Measurements from ENCODE around the gene VAMP5. TPM values are rescaled to one million over a fixed set of nuclear protein-coding genes. Genes with fewer than 3 reads are reported as not detected.

Gene VAMP5
- total RNA-seq, 1 experiment from 2014 or later, result 6.3 TPM

DNA sequence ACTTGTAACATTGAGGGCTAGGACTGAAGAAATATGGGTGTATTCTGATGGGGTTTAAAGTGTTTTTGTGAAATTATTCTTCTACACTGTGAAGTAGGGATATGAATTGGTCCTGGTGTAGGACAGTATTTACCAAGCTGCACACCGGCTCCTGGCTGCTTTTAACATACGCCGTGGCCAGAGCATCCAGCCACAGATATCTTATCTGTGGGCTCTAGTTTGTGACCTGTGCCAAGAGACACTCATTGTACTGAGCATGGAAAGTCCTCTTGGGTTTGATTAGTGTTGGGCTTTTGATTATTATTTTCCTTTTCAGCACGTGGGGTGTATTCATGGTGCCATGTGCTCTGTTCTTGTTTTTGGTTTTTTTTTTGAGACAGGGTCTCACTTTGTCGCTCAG is 39.8 kb downstream of the VAMP5 start:
- DNase-seq (ENCODE audit: low spot score), result no peak
- no peak for TF ChIP-seq NR1H2 (CRISPR knock-in tag; IDR thresholded peaks at IDR 0.05)
- no peak for TF ChIP-seq E2F5 (CRISPR knock-in tag; IDR thresholded peaks at IDR 0.05)
- no peak for TF ChIP-seq MXD4 (CRISPR knock-in tag; IDR thresholded peaks at IDR 0.05; ENCODE audit: borderline replicate concordance)
- TF ChIP-seq RORB (CRISPR knock-in tag; IDR thresholded peaks at IDR 0.05), result no peak
- TF ChIP-seq ERG (CRISPR knock-in tag; IDR thresholded peaks at IDR 0.05), result no peak
- no peak for TF ChIP-seq RELA (CRISPR knock-in tag; IDR thresholded peaks at IDR 0.05; ENCODE audit: borderline replicate concordance)
- TF ChIP-seq, protein P1, sequence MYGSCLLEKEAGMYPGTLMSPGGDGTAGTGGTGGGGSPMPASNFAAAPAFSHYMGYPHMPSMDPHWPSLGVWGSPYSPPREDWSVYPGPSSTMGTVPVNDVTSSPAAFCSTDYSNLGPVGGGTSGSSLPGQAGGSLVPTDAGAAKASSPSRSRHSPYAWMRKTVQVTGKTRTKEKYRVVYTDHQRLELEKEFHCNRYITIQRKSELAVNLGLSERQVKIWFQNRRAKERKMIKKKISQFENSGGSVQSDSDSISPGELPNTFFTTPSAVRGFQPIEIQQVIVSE (CRISPR knock-in tag; IDR thresholded peaks at IDR 0.05; ENCODE audit: borderline replicate concordance), result no peak
- no peak for TF ChIP-seq ZNF281 (CRISPR knock-in tag; IDR thresholded peaks at IDR 0.05)
- no peak for TF ChIP-seq CTCF (IDR thresholded peaks at IDR 0.05)
- no peak for TF ChIP-seq ZSCAN18 (CRISPR knock-in tag; IDR thresholded peaks at IDR 0.05)
- Mint-ChIP-seq H3K4me1 (no peaks in the 10 kb centered on the region), H3K9me3 (no peaks in the 10 kb centered on the region), H3K4me3 (no peak overlapping the region), H3K27ac (no peak overlapping the region; the same call in 1 of the 2 replicates), H3K27me3 (ENCODE audit: low read depth) (no peaks in the 10 kb centered on the region), H3K36me3 (peaks cover 71% of the 10 kb centered on the region)
- POLR2A ChIA-PET, result no interaction called here
- CTCF ChIA-PET, result interaction anchor here (1.4 kb wide), 1 partner anchor 13 kb away, joined by 7 read pairs; no protein-coding TSS in a partner anchor
- no peak for ATAC-seq

DNA sequence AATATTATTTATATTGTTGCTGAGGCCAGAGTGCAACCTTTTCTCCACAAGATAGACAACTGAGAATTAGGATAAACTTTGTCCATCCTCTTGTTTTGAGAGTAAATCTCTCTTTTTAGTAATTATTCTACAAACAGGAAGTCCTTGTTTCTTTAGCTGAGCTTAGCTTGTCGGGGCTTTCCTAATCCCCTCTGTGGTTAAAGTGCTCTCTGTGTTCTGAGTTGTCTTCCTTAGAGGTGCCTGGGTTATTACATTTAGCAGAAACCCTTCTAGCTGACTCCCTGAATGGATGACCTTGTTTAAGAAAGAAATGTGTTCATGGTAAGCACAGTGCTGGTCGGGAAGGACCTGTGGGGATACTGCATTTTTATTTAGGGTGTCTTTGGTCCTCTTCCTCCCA is 44.4 kb downstream of the VAMP5 start:
- H3K4me1 Mint-ChIP-seq, result no peaks in the 10 kb centered on the region
- ChIA-PET POLR2A (no interaction called here), CTCF (interaction anchor here (2.4 kb wide), 1 partner anchor 8 kb away, joined by 14 read pairs; no protein-coding TSS in a partner anchor)
- H3K9me3 Mint-ChIP-seq, result no peaks in the 10 kb centered on the region
- H3K27ac Mint-ChIP-seq, result no peak overlapping the region
- no peak for ATAC-seq
- no peak for DNase-seq (ENCODE audit: low spot score)
- peaks cover 87% of the 10 kb centered on the region for H3K36me3 Mint-ChIP-seq
- H3K4me3 Mint-ChIP-seq, result no peak overlapping the region
- H3K27me3 Mint-ChIP-seq (ENCODE audit: low read depth), result no peaks in the 10 kb centered on the region
- TF ChIP-seq ESRRA (CRISPR knock-in tag; IDR thresholded peaks at IDR 0.05; ENCODE audit: borderline replicate concordance) (no peak), GTF2I (CRISPR knock-in tag; conservative IDR thresholded peaks at IDR 0.05) (no peak), ZNF121 (CRISPR knock-in tag; IDR thresholded peaks at IDR 0.05) (no peak), MXD4 (CRISPR knock-in tag; IDR thresholded peaks at IDR 0.05; ENCODE audit: borderline replicate concordance) (no peak), FOXJ3 (CRISPR knock-in tag; IDR thresholded peaks at IDR 0.05; ENCODE audit: borderline replicate concordance) (no peak), CREM (CRISPR knock-in tag; IDR thresholded peaks at IDR 0.05) (no peak), AR (CRISPR knock-in tag; IDR thresholded peaks at IDR 0.05) (no peak), NR3C1 (CRISPR knock-in tag; conservative IDR thresholded peaks at IDR 0.05; ENCODE audit: low read depth) (no peak), TEAD4 (CRISPR knock-in tag; IDR thresholded peaks at IDR 0.05) (no peak)
- TF ChIP-seq, protein P2, sequence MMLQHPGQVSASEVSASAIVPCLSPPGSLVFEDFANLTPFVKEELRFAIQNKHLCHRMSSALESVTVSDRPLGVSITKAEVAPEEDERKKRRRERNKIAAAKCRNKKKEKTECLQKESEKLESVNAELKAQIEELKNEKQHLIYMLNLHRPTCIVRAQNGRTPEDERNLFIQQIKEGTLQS (CRISPR knock-in tag; conservative IDR thresholded peaks at IDR 0.05), result no peak
- TF ChIP-seq, protein P3, sequence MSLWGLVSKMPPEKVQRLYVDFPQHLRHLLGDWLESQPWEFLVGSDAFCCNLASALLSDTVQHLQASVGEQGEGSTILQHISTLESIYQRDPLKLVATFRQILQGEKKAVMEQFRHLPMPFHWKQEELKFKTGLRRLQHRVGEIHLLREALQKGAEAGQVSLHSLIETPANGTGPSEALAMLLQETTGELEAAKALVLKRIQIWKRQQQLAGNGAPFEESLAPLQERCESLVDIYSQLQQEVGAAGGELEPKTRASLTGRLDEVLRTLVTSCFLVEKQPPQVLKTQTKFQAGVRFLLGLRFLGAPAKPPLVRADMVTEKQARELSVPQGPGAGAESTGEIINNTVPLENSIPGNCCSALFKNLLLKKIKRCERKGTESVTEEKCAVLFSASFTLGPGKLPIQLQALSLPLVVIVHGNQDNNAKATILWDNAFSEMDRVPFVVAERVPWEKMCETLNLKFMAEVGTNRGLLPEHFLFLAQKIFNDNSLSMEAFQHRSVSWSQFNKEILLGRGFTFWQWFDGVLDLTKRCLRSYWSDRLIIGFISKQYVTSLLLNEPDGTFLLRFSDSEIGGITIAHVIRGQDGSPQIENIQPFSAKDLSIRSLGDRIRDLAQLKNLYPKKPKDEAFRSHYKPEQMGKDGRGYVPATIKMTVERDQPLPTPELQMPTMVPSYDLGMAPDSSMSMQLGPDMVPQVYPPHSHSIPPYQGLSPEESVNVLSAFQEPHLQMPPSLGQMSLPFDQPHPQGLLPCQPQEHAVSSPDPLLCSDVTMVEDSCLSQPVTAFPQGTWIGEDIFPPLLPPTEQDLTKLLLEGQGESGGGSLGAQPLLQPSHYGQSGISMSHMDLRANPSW (CRISPR knock-in tag; conservative IDR thresholded peaks at IDR 0.05; ENCODE audit: low read depth), result no peak
